PC-9 (cell line): Measurements from ENCODE around the gene TAS2R1.

ENCODE experiments used
- EZH2 ChIP-seq: fragments of 200-600 bp; sonication (generic); IDR thresholded peaks from 2 replicates; pipeline ENCODE4 v1.8.0; 2017; ENCODE audit warnings: antibody characterized with exemption, low read depth
- TF ChIP-seq, protein P1 (sequence below): fragments of 200-600 bp; sonication (generic); conservative IDR thresholded peaks from 2 replicates; pipeline ENCODE4 v1.6.1; 2017; ENCODE audit warnings: mixed run types, antibody characterized with exemption, mild to moderate bottlenecking, moderate library complexity

DNA sequence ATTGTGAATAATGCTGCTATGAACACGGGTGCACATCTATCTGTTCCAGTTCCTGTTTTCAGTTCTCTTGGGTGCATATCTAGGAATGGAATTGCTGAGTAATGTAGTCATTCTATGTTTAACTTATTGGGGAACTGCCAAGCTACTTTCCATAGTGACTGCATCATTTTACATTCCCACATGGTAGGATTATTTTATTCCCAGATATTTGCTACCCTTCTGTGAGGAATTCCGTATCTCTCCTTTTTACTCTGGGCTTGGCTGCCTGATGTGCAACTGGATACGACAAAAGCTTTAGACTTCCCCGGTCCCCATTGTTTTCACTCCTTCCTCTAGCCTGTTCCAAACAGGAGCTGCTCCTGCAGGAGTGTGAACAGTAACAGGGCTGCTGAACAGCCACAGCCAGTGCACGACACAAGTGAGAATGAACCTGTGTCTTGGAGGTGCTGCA is 7.2 kb downstream of the TAS2R1 start:
- TF ChIP-seq, protein P1, sequence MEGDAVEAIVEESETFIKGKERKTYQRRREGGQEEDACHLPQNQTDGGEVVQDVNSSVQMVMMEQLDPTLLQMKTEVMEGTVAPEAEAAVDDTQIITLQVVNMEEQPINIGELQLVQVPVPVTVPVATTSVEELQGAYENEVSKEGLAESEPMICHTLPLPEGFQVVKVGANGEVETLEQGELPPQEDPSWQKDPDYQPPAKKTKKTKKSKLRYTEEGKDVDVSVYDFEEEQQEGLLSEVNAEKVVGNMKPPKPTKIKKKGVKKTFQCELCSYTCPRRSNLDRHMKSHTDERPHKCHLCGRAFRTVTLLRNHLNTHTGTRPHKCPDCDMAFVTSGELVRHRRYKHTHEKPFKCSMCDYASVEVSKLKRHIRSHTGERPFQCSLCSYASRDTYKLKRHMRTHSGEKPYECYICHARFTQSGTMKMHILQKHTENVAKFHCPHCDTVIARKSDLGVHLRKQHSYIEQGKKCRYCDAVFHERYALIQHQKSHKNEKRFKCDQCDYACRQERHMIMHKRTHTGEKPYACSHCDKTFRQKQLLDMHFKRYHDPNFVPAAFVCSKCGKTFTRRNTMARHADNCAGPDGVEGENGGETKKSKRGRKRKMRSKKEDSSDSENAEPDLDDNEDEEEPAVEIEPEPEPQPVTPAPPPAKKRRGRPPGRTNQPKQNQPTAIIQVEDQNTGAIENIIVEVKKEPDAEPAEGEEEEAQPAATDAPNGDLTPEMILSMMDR, result no peak
- TF ChIP-seq EZH2, result no peak
